ENCODE measurements around the gene MACROD2. TPM values are rescaled to one million over a fixed set of nuclear protein-coding genes. Genes with fewer than 3 reads are reported as not detected.

The MACROD2 gene
- total RNA-seq, 1 experiment from 2014 or later: 0.12 TPM

DNA sequence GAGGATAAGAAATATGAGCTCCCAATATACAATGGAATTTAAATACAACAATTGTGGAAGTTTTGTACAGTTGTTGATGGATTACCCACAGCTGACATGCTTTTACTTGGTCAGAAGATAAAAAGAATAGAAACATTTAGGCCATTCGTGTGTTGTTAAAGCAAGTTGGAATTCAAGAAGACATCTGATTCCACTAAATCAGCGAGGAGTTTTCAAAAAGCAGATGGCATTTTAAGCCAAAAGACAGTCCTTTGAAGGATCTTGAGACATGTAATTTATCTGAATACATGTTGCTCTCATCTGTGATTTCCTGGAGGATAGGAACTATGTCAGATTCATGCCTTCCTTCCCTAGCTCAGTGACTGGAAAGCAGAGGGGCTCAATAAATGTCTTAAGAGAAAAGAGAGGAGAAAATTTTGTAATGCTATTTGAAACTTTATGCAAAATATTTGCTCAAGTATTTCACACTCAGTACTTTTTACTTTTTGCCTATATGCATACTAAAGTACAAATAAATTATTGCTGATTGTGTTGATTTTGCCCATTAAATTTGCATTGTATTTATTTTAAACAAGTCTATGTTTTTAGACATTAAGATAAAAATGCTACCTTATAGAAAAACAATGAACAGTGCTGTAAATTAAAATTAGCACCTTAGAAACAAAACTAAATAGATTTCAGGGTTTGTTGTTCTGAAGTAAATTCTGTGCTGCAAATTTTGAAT lies 1075.9 kb downstream of the MACROD2 start:
- Histone ChIP-seq H3K36me3 (no peaks in the 10 kb centered on the region), H3K27me3 (no peaks in the 10 kb centered on the region), H3K4me3 (no peak overlapping the region), H3K27ac (no peak overlapping the region), H3K4me1 (peaks cover 4% of the 10 kb centered on the region; the same call in 1 of the 2 replicates), H3K9me3 (replicated peaks) (no peaks in the 10 kb centered on the region)
- peak in 1 of 2 experiments; percentile 25 for DNase-seq

DNA sequence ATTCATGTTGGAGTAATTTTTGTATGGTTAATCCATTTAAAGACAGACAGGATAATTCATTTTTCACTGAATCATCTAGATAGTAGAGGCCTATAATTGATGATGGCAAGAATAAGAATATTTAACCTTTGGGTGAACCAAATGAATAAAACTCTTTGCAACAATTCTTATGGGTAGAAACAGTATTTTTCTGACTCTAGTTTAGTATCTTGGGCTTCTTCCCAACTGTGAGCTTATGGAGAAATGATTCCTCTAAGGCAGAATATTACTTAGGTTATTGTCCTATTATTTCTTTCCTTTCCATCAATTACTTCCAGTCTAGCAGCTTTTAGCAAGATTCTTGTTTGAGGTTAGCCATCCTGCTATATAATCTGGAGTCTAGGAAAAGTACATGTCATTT lies 1077.0 kb downstream of the MACROD2 start:
- Histone ChIP-seq H3K4me1 (peaks cover 4% of the 10 kb centered on the region; the same call in 1 of the 2 replicates), H3K9me3 (replicated peaks) (no peaks in the 10 kb centered on the region), H3K27me3 (no peaks in the 10 kb centered on the region), H3K27ac (no peak overlapping the region), H3K36me3 (no peaks in the 10 kb centered on the region), H3K4me3 (no peak overlapping the region)
- DNase-seq: no peak

DNA sequence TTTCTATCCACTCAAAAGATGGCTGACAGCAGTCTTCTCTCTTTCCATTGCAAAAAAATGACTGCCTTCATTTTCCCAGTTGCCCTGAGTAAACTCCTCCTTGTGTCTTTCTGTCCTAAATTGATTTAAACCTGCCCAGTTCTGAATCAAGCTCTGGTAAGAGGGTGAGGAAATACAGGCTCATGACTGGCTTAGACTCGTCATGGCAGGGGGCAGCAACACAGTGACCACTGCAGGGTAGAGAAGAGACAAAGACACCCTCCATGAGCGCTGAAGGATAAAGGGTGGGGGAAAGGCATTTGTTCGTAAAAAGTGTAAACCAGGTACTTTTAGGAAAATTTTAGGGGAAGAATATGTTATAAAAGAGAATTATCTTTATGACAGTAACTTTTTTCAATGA lies 1080.3 kb downstream of the MACROD2 start:
- DNase-seq: no peak
- Histone ChIP-seq H3K36me3 (no peaks in the 10 kb centered on the region), H3K4me3 (no peak overlapping the region), H3K9me3 (replicated peaks) (no peaks in the 10 kb centered on the region), H3K27ac (no peak overlapping the region), H3K27me3 (no peaks in the 10 kb centered on the region), H3K4me1 (peaks cover 4% of the 10 kb centered on the region; the same call in 1 of the 2 replicates)

DNA sequence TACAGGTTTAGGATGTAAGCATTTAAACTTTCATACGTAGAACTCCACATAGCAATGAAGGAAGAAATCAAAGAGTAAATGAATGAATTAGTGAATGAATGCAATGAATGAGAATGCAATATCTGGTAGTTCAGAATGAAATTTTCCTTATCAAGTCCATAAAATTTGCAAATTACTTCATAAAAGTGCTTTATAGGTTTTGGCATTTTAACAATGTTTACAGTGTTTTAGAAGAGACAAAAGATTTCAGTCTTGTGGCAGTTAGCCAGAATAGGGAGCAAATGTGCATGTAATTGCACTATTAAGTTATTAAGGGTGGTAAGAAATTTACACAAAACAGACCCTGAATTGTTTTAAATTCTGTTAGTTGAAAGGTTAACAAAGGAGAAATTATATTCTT lies 1081.5 kb downstream of the MACROD2 start:
- Histone ChIP-seq H3K4me1 (no peaks in the 10 kb centered on the region), H3K27me3 (no peaks in the 10 kb centered on the region), H3K27ac (no peak overlapping the region), H3K9me3 (replicated peaks) (no peaks in the 10 kb centered on the region), H3K36me3 (no peaks in the 10 kb centered on the region), H3K4me3 (no peak overlapping the region)
- DNase-seq: no peak

DNA sequence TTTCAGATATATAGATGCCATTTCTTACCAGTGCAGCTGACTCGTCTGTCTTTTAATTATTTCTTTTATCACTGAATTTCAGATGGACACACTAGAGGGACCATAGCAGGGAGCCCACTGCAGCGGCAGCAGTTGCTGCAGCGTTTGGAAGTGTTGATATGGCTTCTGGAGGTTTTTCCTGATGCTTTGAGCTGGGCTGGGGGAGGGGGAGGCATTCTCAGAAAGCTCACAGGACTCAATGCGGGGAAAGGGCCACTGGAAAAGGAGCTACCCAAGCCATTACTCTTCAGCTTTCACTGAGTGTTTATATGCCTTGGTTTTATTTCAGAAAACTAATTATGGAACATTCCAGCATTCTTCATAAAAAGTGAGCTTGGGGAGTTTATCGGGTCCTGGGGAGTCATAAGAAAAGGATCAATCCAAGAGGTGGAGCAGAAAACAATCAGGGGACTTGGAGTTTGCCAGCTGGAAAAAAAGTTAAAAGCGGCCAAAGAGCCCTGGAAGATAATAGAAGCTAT lies 1082.5 kb downstream of the MACROD2 start:
- Histone ChIP-seq H3K4me1 (no peaks in the 10 kb centered on the region), H3K36me3 (no peaks in the 10 kb centered on the region), H3K9me3 (replicated peaks) (no peaks in the 10 kb centered on the region), H3K27me3 (no peaks in the 10 kb centered on the region), H3K4me3 (no peak overlapping the region), H3K27ac (no peak overlapping the region)
- no peak for DNase-seq

DNA sequence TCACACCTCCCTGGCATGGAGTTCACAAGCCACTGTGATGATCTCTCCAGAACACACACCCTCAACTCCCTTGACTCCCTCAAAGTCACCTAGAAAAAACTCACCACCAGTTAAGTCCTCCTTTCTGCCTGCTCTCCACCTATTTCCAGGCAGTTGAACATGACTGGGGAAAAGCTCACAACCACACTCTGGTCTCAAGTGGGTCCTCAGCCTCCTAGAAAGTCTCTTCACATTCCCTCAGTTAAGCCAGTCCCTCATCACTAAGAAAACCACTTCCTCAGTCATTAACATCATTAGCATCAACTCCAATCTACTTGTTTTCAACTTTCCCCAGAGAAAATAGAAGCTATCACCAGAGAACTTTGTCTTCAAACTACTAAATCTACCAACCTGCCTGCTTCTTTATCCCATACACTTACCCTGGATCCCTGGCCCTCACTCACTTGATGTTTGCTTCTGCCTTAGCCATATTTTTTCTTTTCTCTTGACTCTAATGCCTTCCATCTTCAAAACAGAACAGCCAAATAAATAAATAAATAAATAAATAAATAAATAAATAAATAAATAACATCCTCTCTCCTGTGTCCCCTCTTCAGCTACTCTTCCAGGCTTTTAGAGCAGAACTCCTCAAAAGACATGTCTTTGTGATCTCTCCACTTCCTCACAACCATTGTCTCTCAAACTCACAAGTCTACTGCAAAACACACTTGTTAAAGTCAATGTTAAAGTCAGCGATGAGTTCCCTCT lies 1084.5 kb downstream of the MACROD2 start:
- H3K4me3 ChIP-seq: no peak overlapping the region
- no peak overlapping the region for H3K27ac ChIP-seq
- no peaks in the 10 kb centered on the region for H3K4me1 ChIP-seq
- H3K9me3 ChIP-seq (replicated peaks): no peaks in the 10 kb centered on the region
- no peak for DNase-seq
- H3K27me3 ChIP-seq: no peaks in the 10 kb centered on the region
- no peaks in the 10 kb centered on the region for H3K36me3 ChIP-seq

DNA sequence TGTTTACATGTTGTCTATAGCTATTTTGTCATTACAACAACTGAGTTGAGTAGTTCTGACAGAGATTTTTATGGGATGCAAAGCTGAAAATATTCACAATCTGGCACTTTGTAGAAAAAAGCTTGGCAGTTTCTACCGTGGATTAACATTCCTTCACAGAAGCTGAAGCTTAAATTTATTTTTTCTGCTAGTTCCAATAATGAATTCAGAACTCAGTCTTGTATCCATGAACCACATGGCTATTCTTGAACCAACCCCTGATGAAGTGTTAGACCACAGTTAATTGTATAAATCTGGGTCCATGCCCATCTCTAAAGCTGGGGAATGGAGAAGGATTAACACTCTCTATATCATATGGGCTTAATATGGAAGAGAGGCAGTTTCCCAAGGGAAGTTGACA lies 1085.9 kb downstream of the MACROD2 start:
- no peaks in the 10 kb centered on the region for H3K36me3 ChIP-seq
- no peaks in the 10 kb centered on the region for H3K9me3 ChIP-seq (replicated peaks)
- no peak overlapping the region for H3K27ac ChIP-seq
- H3K4me3 ChIP-seq: no peak overlapping the region
- no peaks in the 10 kb centered on the region for H3K27me3 ChIP-seq
- no peak for DNase-seq
- no peaks in the 10 kb centered on the region for H3K4me1 ChIP-seq

DNA sequence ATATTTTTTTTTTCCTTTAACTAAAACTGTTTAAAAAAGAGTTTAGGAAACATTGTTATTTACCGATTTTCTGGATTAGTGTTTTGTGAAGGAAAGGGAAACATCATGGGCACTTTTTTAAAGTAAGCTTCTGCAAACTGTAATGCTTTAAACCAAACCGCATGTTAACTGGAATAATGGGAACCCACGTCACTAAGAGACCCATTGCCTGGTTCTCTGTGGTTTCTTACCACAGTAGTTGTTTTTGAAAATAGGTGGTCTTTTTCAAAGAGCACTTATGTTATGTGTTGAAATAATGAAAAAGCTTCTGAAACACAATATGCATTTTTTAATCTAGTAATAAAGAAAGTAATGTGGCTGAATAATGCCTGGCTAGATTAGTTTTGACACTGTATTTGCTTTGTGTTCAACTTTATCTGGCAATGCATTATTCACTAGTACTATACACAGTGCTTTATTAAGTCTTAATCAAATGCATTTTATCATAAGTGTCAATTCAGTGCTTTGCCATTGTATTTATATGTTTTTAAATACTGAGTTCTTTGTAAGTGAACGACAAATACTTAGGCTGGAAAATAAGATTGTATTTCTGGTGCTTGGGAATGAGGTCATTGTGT lies 1096.2 kb downstream of the MACROD2 start:
- Histone ChIP-seq H3K27ac (no peak overlapping the region), H3K4me1 (no peaks in the 10 kb centered on the region), H3K4me3 (no peak overlapping the region), H3K27me3 (no peaks in the 10 kb centered on the region), H3K36me3 (no peaks in the 10 kb centered on the region), H3K9me3 (replicated peaks) (no peaks in the 10 kb centered on the region)
- no peak for DNase-seq

DNA sequence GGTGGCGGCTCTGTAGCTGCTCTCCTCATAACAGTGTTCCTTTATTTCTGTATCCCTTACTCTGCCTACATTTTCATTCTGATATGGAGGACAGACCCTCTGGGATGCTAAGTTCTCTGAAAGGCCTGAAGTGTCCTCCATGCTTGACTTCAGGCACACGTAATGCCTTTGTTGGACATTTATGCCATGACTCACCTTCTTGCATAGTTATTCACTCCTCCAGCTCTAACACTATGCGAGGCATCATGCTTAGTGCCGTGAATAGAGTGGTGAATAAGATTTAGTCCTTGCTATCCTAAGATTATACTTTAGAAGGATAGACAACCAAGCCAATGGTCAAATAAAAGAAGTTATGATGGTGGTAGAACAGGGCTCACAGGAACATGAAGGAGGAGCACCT lies 1103.0 kb downstream of the MACROD2 start:
- no peak for DNase-seq
- no peak overlapping the region for H3K27ac ChIP-seq
- no peaks in the 10 kb centered on the region for H3K36me3 ChIP-seq
- no peaks in the 10 kb centered on the region for H3K27me3 ChIP-seq
- H3K4me1 ChIP-seq: no peaks in the 10 kb centered on the region; the same call in 1 of the 2 replicates
- H3K4me3 ChIP-seq: no peak overlapping the region
- H3K9me3 ChIP-seq (replicated peaks): no peaks in the 10 kb centered on the region

DNA sequence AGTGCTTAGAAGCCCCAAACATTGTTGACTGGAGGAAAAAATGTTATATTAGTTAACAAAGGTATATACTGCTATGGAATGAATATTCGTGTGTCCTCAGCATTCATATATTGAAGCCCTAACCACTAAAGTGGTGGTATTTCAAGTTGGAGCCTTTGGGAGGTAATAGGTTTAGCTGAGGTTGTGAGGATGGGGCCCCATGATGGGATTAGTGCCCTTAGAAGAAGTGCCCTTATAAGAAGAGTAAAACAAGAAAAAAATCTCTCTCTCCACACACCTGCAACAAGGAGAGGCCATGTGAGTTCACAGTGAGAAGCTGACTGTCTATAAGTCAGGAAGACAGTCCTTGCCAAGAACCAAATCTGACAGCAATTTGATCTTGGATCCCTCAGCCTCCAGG lies 1103.8 kb downstream of the MACROD2 start:
- DNase-seq: no peak
- no peaks in the 10 kb centered on the region for H3K36me3 ChIP-seq

DNA sequence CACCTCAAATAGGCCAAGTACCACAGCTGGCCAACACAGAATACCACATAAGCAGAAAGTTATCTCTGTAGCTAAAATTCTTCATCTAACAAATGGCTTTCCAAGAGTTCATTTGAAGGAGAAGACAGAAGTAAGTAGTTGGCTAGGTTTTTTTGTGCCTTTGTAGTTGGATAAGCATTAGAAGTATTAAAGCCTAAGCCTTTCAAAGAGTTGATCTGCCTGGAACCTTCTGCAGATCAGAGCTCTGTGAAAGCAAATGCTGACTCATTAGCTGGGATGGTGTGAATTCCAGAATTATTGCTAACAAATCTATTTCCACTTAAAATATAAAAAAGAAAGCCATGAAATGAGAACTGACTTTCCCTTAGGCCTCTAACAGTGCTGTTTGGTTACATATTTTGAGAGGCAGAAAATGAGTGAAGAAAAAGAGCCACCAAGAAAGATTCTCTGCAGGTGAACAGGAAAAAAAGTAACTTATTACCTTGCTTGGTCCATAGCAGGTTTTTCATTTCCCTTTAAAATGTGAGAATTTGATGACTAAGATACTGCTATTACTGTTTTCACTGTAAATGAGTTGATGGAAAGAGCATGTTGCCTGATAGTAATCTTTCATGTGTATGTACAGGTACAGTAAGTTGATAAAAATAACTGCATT lies 1105.3 kb downstream of the MACROD2 start:
- H3K4me1 ChIP-seq: no peaks in the 10 kb centered on the region; the same call in 1 of the 2 replicates
- no peak overlapping the region for H3K4me3 ChIP-seq
- H3K9me3 ChIP-seq (replicated peaks): no peaks in the 10 kb centered on the region
- DNase-seq: no peak
- H3K27me3 ChIP-seq: no peaks in the 10 kb centered on the region
- H3K36me3 ChIP-seq: no peaks in the 10 kb centered on the region
- H3K27ac ChIP-seq: no peak overlapping the region

More for the DNA sequence above, 1103.8 kb downstream of the MACROD2 start:
- no peaks in the 10 kb centered on the region for H3K27me3 ChIP-seq
- H3K27ac ChIP-seq: no peak overlapping the region
- no peaks in the 10 kb centered on the region; the same call in 1 of the 2 replicates for H3K4me1 ChIP-seq
- no peak overlapping the region for H3K4me3 ChIP-seq
- H3K9me3 ChIP-seq (replicated peaks): no peaks in the 10 kb centered on the region

DNA sequence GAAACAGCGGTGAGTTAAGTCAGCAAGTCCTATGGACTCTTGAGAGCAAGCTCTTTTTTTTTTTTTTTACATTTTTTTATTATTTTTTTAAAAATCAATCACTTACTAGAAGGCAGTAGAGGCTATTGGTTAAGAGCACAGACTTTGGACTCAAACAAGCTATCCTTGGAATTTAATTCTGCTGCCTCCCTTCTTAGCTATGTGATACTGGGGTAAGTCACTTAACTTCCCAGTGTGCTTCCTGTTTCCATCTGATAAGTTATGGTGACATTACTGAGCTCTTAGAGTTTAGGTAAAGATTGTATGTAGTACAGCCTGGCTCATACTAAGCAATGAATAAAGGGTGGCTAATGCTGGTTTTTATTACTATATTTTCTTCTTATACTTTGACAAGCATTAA lies 1112.6 kb downstream of the MACROD2 start:
- H3K4me1 ChIP-seq: no peaks in the 10 kb centered on the region
- no peaks in the 10 kb centered on the region for H3K9me3 ChIP-seq (replicated peaks)
- no peaks in the 10 kb centered on the region for H3K36me3 ChIP-seq
- H3K4me3 ChIP-seq: no peak overlapping the region
- H3K27me3 ChIP-seq: no peaks in the 10 kb centered on the region
- H3K27ac ChIP-seq: no peak overlapping the region
- DNase-seq: no peak

DNA sequence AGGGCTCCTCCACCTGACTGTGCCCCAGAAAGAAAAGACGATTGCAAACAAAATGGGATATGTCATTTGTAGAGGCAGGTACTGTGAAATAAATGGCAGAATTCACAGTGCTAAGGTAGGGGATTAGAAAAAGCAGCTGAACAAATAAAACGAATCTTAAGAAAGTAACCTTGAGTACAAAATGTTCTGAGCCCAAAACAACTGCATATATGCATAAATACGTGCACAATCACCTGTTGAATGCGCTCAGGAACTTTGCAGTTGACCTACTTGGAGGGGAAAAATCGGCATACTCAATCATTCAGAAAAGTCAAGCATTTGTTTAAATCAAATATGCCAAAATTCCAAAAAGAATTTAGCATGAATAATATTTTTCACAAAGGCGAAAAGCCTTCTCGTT lies 1114.2 kb downstream of the MACROD2 start:
- Histone ChIP-seq H3K27me3 (no peaks in the 10 kb centered on the region), H3K27ac (no peak overlapping the region), H3K9me3 (replicated peaks) (no peaks in the 10 kb centered on the region), H3K36me3 (no peaks in the 10 kb centered on the region), H3K4me3 (no peak overlapping the region), H3K4me1 (no peaks in the 10 kb centered on the region)
- DNase-seq: no peak

DNA sequence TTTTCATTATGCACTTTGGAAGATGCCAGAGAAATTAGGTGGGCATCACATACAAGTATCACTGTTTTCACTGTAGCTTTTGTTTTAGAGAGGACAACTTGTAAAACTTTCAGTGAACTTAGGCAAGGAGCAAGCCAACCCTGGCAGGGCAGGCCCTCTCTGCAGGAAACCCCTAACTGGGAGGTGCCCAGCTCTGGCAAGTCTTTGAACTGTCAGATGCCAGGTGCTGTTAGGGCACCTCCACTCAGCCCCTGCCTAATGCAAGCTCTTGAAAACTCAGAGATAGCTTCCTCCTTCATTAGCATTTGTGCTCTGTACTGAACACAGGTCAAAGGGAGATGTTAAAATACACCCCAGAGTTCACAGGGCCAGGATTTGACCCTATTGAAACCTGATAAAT lies 1116.3 kb downstream of the MACROD2 start:
- Histone ChIP-seq H3K36me3 (no peaks in the 10 kb centered on the region), H3K4me1 (no peaks in the 10 kb centered on the region), H3K27me3 (no peaks in the 10 kb centered on the region), H3K4me3 (no peak overlapping the region), H3K27ac (no peak overlapping the region), H3K9me3 (replicated peaks) (no peaks in the 10 kb centered on the region)
- DNase-seq: no peak
